Pancreas (tissue), 10 donors: Measurements from ENCODE around the gene DHX8. TPM values are rescaled to one million over a fixed set of nuclear protein-coding genes. Genes with fewer than 3 reads are reported as not detected.

Source experiments
- ATAC-seq, 4 donors: fragments of 200-7000 bp; cut with Tn5 transposase; one replicate each; pipeline versions ENCODE4 v1.8.0 to v1.9.1; 2020; ENCODE audit warnings: mild to moderate bottlenecking in 4 of 4, moderate library complexity in 4 of 4
- DNase-seq, 6 donors: peaks; one replicate each; pipeline ENCODE4 v3.0.0-alpha.2; 2020
- FAIRE-seq: peaks from 2 replicates; lab custom pipeline; 2012; peaks lifted over from hg19 to GRCh38; lab: Jason Lieb, UNC
- H3K27ac ChIP-seq, 4 donors: fragments of 200-600 bp; sonication (generic); 1 replicate in 3 of 4; 2 replicates in 1 of 4; pipeline versions ENCODE4 v1.5.0 to v1.8.0; 2020
- H3K27me3 ChIP-seq, 4 donors: fragments of 200-600 bp; one replicate each; pipeline ENCODE4 v1.8.0; 2021
- H3K36me3 ChIP-seq, 3 donors: fragments of 200-600 bp; sonication (generic) in 1 of 3; one replicate each; pipeline versions ENCODE4 v1.5.0 to v1.8.0; 2020 to 2021
- H3K4me1 ChIP-seq, 3 donors: fragments of 200-600 bp; one replicate each; pipeline ENCODE4 v1.8.0; 2021
- H3K4me3 ChIP-seq, 4 donors: fragments of 200-600 bp; sonication (generic) in 2 of 4; one replicate each; pipeline versions ENCODE4 v1.5.0 to v1.8.0; 2020 to 2021
- H3K9me3 ChIP-seq, 4 donors: fragments of 200-600 bp; one replicate each; pipeline ENCODE4 v1.8.0; 2021
- whole genome bisulfite sequencing, 2 donors: extraction: QIAGEN DNeasy Blood & Tissue Kit; methylation state at CpG; one replicate each; pipeline ENCODE4 v1.1.7; 2013; 5-methylcytosine and 5-hydroxymethylcytosine counted together
- intact Hi-C, 3 donors: fragments of 100-400 bp; cut with DNase I; formaldehyde crosslinking; loops; one replicate each; pipeline versions ENCODE4 v1.11.1 to v1.14.2; 2022
- polyA plus RNA-seq, 2 donors: library from polyadenylated mRNA; stranded (reverse); fragments of 200-250 nt; gene quantifications; one replicate each; pipeline ENCODE4 v1.2.3, GENCODE V29; 2013
- total RNA-seq, 6 donors: library from RNA; stranded (reverse); fragmentation: NEBNext Ultra II Directional in 4 of 6; extraction: Animal tissue kit (Norgen Biotek cat#: 25700) in 4 of 6; gene quantifications; one replicate each; pipeline versions ENCODE4 v1.2.1 to v1.2.4, GENCODE V29; 2021 to 2023
- TF ChIP-seq, protein P1 (sequence below), 4 donors: fragments of 200-600 bp; sonication (generic) in 3 of 4; IDR thresholded peaks; one replicate each; pipeline versions ENCODE4 v1.5.0 to v1.8.0; 2021; ENCODE audit warnings: antibody characterized with exemption in 4 of 4
- donor health status: healthy with polysubstance abuse.
- donor health status: DM: no; HTN: no; CAD: no; lungs with moderate emphysema.
- donor health status: DM: no; HTN: no; CAD: no.
- donor health status: control.
- donor health status: control.
- donor health status: Bipolar disorder and iron deficiency.
- donor health status: DM: yes; HTN: yes; CAD: no.
- donor health status: DM: no; HTN: no; CAD: no.
- donor health status: DM: no; HTN: no; CAD: no.
- donor health status: DM: yes; HTN: yes; CAD: no.

DHX8 gene
- total and polyA plus RNA-seq, 8 donors = 11.0 to 26.0 (median 16.6) TPM

DNA sequence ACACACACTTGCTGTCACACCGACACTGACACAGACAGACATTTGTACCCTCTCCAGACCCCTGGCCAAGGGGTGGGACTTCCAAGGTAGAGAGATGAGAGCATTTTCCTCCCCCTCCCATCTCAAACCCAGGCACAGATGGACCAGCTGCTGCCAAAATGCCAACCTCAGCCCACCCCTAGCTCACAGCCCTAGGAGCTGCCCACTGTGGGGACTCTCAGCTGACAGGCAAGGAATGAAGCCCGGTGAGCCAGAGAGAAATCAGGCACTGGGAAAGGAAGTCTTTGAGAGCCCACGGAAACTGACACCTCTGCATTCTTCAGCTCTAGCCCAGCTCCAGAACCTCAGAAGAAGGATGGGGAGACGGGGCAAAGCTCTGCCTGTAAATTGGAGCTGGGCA lies 59.5 kb downstream of the DHX8 start:
- Histone ChIP-seq H3K4me1 (peaks cover 0 to 7% (median 4%) of the 10 kb centered on the region in 3 donors), H3K4me3 (no peak overlapping the region), H3K27me3 (no peaks in the 10 kb centered on the region), H3K9me3 (no peaks in the 10 kb centered on the region), H3K27ac (no peak overlapping the region), H3K36me3 (no peaks in the 10 kb centered on the region)
- ATAC-seq (no peak), FAIRE-seq (no peak), DNase-seq (no peak)
- WGBS, 2 donors = 47 to 54% methylated on average over 4 of the region's 4 CpGs
- TF ChIP-seq, protein P1, sequence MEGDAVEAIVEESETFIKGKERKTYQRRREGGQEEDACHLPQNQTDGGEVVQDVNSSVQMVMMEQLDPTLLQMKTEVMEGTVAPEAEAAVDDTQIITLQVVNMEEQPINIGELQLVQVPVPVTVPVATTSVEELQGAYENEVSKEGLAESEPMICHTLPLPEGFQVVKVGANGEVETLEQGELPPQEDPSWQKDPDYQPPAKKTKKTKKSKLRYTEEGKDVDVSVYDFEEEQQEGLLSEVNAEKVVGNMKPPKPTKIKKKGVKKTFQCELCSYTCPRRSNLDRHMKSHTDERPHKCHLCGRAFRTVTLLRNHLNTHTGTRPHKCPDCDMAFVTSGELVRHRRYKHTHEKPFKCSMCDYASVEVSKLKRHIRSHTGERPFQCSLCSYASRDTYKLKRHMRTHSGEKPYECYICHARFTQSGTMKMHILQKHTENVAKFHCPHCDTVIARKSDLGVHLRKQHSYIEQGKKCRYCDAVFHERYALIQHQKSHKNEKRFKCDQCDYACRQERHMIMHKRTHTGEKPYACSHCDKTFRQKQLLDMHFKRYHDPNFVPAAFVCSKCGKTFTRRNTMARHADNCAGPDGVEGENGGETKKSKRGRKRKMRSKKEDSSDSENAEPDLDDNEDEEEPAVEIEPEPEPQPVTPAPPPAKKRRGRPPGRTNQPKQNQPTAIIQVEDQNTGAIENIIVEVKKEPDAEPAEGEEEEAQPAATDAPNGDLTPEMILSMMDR (IDR thresholded peaks at IDR 0.05) = no peak
- intact Hi-C loops = no loop called here

DNA sequence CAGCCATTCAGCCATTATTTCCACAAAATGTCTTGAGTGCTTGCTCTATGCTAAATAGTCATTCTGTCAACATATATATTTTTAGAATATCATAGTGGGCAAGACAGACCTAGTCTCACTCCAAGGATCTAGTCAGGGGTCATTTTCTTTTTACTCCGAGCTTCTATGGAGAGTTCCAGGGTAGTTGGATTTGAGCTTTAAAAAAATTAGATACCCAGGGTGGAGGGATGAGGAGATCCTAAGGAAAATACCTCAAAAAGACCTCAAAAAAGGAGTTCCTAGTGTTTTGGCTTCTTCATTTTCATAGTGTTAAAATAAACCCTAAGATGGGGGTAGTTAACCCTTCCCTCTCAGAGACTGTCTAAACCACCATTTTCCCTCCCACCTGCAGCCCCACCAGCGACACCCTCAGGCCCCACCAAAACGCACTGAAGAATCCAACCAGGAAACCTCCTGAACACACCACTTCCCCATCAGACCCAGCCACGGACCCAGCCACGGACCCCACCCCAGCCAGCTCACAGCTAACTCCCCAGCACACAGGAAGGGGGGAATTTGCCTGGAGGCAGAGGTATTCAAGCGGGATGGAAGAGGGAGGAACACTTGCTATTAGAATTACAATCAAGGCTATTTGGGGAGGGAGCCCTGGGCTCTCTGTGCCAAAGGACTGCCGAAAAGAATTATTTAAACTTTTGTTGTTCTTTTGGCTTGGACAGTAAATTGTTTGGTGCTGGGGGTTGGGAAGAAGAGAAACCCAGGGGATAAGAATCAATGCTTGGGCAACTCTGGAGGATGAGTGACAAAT lies 60.2 kb downstream of the DHX8 start:
- intact Hi-C loops = no loop called here
- DNase-seq (peak in 1 of 6 donors; percentile 10), ATAC-seq (no peak), FAIRE-seq (no peak)
- TF ChIP-seq, protein P1 (IDR thresholded peaks at IDR 0.05) = no peak
- H3K9me3 ChIP-seq = no peaks in the 10 kb centered on the region
- peaks cover 0 to 7% (median 4%) of the 10 kb centered on the region in 3 donors for H3K4me1 ChIP-seq
- WGBS, 2 donors = 35 to 39% methylated on average over 7 of the region's 7 CpGs
- H3K4me3 ChIP-seq = no peak overlapping the region
- H3K36me3 ChIP-seq = no peaks in the 10 kb centered on the region
- no peaks in the 10 kb centered on the region for H3K27me3 ChIP-seq
- peak overlapping the region in 2 of 4 donors; percentile 41 to 55 for H3K27ac ChIP-seq

DNA sequence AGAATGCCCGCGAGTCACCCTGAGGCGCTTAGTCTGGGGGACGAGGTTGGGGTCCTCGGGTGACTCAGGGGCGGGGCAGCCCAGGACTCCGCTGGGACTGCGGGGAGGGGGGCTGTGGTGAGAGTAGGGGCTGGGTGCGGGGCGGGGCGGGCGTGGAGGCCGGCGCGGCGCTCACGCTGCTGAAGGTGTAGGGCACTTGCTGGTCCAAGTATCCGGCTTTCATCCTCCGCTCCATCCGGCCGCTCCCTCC lies 61.5 kb downstream of the DHX8 start:
- DNase-seq (peak in 2 of 6 donors; percentile 34 to 57), ATAC-seq (peak; percentile 54 to 66 (median 59)), FAIRE-seq (no peak)
- Histone ChIP-seq H3K4me3 (peak overlapping the region; percentile 5 to 60 (median 41)), H3K36me3 (no peaks in the 10 kb centered on the region), H3K27ac (peak overlapping the region; percentile 17 to 82 (median 80)), H3K9me3 (no peaks in the 10 kb centered on the region), H3K4me1 (peaks cover 0 to 7% (median 4%) of the 10 kb centered on the region in 3 donors), H3K27me3 (no peaks in the 10 kb centered on the region)
- intact Hi-C loops = no loop called here
- TF ChIP-seq, protein P1 (IDR thresholded peaks at IDR 0.05) = no peak
- WGBS, 2 donors = 0 to 1% methylated on average over 5 to 20 of the region's 21 CpGs

DNA sequence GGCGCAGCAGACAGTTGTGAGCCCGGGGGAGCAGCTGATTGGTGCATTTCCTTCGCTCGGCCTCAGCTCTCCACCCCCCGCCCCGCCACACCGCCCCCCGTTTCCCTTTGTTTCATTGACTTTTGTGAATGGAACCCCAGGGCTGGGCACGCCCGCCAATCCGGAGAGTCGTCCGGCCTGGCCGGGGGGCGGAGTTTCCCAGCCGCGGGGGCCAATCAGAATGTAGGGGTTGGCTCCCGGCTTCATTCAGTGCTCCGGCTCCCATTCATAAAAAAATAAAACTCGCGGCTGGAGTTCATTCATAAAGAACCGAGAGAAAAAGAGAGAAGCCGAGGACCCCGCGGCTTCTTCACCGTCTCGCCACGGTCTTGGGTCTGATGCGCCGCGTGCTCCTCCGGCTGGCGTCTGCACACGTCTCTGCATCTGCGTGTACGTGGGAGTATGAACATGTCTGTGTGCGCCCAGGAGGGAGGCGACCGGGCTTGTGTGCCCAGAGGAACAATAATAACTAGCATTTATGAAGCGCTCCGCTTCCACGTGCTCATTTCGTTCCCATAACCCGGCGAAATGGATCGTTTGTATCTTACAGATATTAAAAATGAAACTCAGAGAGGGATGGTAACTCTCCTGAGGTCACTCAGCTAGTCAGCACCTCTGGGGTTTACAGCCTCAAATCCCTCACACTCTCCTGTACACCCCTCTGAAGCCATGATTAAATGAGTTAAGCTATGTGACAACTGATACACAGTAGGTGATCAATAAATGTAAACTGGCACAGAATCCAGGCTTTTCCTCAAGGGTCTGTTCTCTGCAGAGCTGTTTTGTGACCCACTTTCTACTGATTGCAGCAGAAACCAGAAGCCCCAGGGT lies 62.8 kb downstream of the DHX8 start, which contains the start of gene ETV4:
TSS of gene ETV4 (minus strand) at position 22 of the 870 bp plus-strand sequence. CDS start 723 bp downstream, outside the sequence.
- Histone ChIP-seq H3K9me3 (no peaks in the 10 kb centered on the region), H3K27me3 (no peaks in the 10 kb centered on the region), H3K36me3 (no peaks in the 10 kb centered on the region), H3K4me3 (peak within 1 kb of the TSS; percentile 37 to 60 (median 48)), H3K4me1 (peaks cover 0 to 7% (median 4%) of the 10 kb centered on the region in 3 donors), H3K27ac (peak within 1 kb of the TSS; percentile 35 to 82 (median 80))
- peak; percentile 90 to 92 (median 91) for ATAC-seq
- TF ChIP-seq, protein P1 (IDR thresholded peaks at IDR 0.05) = no peak
- peak; percentile 82 to 95 (median 90) for DNase-seq
- WGBS, 2 donors = 1 to 2% methylated on average over 46 of the region's 46 CpGs
- peak; percentile 70 for FAIRE-seq
- intact Hi-C loops = no loop called here
